K562 (cell line): ENCODE results near the gene FBXW8. TPM values are rescaled to one million over a fixed set of nuclear protein-coding genes. Genes with fewer than 3 reads are reported as not detected.

Experiments
- CXXC5 ChIP-seq: fragments of 250-450 bp; sonication (Bioruptor Pico); IDR thresholded peaks from 2 replicates; pipeline ENCODE4 v1.8.0; 2022; ENCODE audit warnings: inconsistent platforms, mild to moderate bottlenecking, moderate library complexity
- REST ChIP-seq, 2 experiments: fragments of 450-650 bp; formaldehyde crosslinking in 1 of 2; IDR thresholded peaks; 2 replicates each; pipeline versions ENCODE4 v1.4.0 to v1.6.1; 2014 to 2020; ENCODE audit warnings: mild to moderate bottlenecking in 2 of 2, borderline replicate concordance in 1 of 2, low read depth in 1 of 2
- ZNF766 ChIP-seq: fragments of 200-800 bp; sonication (Bioruptor generic); conservative IDR thresholded peaks from 2 replicates; pipeline ENCODE4 v1.6.1; 2016; ENCODE audit warnings: missing genetic modification characterization, missing compliant biosample characterization
- polyA plus RNA-seq, 8 experiments: library from polyadenylated mRNA; depleted of rRNA in 4 of 8; stranded (reverse) in 5 of 8; unstranded in 3 of 8; fragments of >200 nt; fragmentation: Nextera tagmentation in 2 of 8; fragmentation: Illumina TruSeq in 1 of 8; extraction: Ambion mirVana in 2 of 8; extraction: Trizol in 1 of 8; gene quantifications; 2 replicates each; pipeline versions ENCODE4 v1.2.1 to v1.2.3, GENCODE V29; 2011 to 2014; ENCODE audit warnings: inconsistent platforms in 1 of 8, missing spikeins in 1 of 8
- total RNA-seq, 7 experiments: library from RNA; depleted of rRNA in 6 of 7; stranded (reverse); fragments of >200 nt in 6 of 7; fragmentation: Illumina TruSeq in 2 of 7; extraction: Trizol in 2 of 7; gene quantifications; 2 replicates each; pipeline versions ENCODE4 v1.2.1 to v1.2.3, GENCODE V29; 2011 to 2021; ENCODE audit warnings: low replicate concordance in 1 of 7

FBXW8 gene
- total and polyA plus RNA-seq, 9 of the 15 experiments (the other 6 are each of a cell fraction or from before 2014, with no cell fraction given): 0.58 to 8.3 (median 4.4) TPM

DNA sequence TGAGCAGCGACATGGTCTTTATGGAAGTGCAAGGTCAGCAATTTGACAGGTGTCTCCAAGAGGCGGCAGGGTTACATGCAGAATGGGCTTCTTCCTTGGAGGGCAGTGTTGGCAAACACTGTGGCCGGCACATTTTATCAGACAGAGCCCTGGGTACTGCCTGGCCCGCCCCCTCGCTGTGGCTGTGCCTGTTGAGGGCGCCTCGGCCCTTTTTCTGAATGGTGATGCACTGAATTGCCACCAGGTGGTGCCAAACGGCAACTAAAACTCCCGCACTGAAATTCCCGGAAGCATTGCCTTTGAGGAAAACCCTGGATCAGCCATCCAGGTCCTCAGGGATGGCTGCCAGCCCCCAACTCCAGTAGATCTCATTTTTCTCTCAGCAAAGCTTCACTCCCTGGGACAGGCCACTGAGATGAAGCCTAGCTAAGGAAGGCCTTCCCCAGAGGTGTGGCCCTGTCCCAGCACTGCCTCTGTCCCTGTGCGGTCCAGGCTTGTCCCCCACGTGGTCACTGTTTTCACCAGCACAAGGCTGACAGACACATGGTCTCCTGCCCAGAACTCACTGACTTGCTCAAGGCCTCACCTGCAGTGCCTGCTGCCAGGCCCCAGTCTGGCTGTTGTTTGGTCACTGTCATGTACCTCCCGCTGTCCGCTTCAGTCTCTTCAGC lies 114.9 kb downstream of the FBXW8 start (continued):
- TF ChIP-seq REST (IDR thresholded peaks at IDR 0.05; ENCODE audit: borderline replicate concordance) (peak; percentile 95), REST (CRISPR knock-in tag; IDR thresholded peaks at IDR 0.05; ENCODE audit: low read depth) (no peak), CXXC5 (peak; percentile 30; the same call in 1 of the 2 replicates), ZNF766 (CRISPR knock-in tag) (no peak)
